ENCODE results near the gene SREBF1. TPM values are rescaled to one million over a fixed set of nuclear protein-coding genes. Genes with fewer than 3 reads are reported as not detected.

The SREBF1 gene
- total RNA-seq, 2 experiments from 2014 or later: 177 to 186 TPM

DNA sequence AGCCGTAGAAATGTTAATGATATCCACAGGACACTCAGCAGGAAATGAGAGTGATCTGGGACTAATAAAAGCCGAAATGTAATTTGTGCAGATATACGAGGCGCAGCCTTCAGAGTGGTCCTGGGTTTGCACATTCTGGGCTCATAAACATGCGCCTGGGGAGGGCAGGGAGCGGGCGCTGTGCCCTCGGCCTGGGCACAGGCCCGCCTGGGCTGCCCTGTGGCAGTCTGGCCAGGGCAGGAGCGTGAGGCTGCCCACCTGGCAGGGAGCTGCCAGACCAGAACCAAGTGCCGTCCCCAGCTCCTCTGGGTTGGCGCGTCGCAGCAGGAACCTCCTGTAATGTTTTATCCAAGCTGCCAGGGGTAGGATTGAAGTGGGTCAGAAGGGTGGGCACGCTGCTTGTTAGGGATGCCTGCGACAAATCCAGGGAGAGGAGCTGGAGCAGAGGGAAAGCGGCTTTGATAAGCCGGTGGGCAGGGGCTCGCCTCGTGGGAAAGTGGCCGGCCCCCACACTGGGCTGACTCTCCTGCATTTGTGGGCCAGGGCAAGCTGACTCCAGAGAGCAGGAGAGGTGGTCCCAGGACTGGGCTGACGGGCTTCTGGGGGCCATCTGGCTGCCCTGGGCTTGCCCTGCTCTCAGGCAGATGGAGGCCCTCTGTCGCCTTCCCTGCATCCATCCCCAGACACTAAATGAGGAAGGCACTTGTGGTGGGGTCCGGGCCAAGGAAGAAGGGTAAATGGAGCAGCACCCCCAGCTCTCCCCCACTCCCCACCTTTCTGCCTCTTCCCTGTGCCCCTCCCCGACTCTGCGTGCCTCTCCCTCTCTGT lies 45.9 kb downstream of the SREBF1 start:
- peaks cover 10% of the 10 kb centered on the region for H3K36me3 Mint-ChIP-seq (ENCODE audit: low read depth)
- CTCF ChIA-PET: no interaction called here

DNA sequence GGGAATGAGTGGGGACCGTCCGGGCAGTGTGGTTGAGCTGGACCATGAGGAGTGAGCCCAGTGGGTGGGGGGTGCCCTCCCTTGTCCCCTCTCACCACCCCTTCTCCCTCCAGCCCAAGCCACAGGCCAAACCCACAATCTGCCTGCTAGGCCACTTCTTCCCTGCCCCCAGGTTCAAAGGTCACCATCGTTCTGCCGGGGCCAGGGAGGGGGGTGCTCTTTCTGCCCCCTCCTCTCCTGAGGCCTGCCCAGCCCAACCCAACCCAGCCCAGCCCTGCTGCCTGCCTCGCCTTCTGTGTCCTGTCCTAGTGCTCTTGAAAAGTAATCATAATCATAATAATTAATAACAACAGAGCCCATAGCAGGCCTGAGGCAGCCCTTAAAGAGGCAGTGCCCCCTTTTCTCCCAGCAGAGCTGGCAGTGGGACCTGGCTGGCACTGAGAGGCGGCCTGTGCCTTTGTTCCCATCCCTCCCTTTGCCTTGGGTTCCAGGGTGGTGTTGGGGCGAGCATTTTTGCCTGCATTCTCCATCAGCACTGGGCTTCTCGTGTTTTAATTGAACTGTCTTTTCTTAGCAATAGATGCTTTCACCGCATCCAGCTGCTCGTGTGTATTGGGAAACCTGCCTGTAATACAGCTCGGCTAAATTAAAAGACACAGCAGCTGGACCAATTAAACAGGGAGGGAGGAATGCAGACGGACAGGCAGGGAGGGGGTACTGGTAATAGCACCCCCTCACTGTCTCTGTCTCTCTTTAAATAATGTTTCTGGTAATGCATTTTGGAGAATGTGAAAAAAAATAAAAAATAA lies 46.8 kb downstream of the SREBF1 start:
- Mint-ChIP-seq H3K36me3 (ENCODE audit: low read depth) (peaks cover 10% of the 10 kb centered on the region), H3K4me3 (no peak overlapping the region), H3K27me3 (peaks cover 5% of the 10 kb centered on the region), H3K27ac (no peak overlapping the region), H3K9me3 (no peaks in the 10 kb centered on the region), H3K4me1 (peaks cover 27% of the 10 kb centered on the region)
- POLR2A ChIA-PET: interaction anchor here (0.8 kb wide), 1 partner anchor 31 kb away, joined by 3 read pairs; no protein-coding TSS in a partner anchor
- no peak for DNase-seq
- CTCF ChIA-PET: no interaction called here

More for the DNA sequence above, 45.9 kb downstream of the SREBF1 start:
- no peak overlapping the region for H3K27ac Mint-ChIP-seq
- no peak overlapping the region for H3K4me3 Mint-ChIP-seq
- H3K4me1 Mint-ChIP-seq: peaks cover 27% of the 10 kb centered on the region
- POLR2A ChIA-PET: interaction anchor here (0.8 to 1.0 kb wide), 2 partner anchors 27 to 30 kb away, joined by 3 read pairs; no protein-coding TSS in a partner anchor
- H3K27me3 Mint-ChIP-seq: no peaks in the 10 kb centered on the region
- DNase-seq: no peak
- H3K9me3 Mint-ChIP-seq: no peaks in the 10 kb centered on the region

DNA sequence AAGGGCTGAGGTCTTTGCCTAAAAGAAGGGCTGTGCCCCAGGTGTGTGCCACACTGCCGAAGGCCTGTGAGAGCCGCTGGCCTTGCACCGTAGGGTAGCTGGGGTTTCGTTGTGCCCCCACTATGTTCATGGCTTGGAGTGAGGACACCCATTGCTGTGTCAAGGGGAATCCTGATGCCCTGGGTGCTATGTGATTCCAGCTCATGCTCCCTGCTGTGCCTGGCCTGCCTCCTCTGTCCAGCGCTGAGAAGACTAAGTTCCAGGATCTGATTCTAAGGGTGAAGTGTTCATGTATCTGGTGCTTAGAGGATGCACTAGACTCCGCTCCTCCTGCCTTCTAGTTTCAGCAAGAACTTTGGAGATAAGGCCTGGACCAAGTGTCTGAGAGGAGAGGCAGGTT lies 47.4 kb downstream of the SREBF1 start:
- Mint-ChIP-seq H3K27ac (no peak overlapping the region), H3K4me3 (no peak overlapping the region), H3K9me3 (no peaks in the 10 kb centered on the region), H3K27me3 (peaks cover 11% of the 10 kb centered on the region), H3K4me1 (peaks cover 29% of the 10 kb centered on the region), H3K36me3 (ENCODE audit: low read depth) (peaks cover 10% of the 10 kb centered on the region)
- ChIA-PET POLR2A (interaction anchor here (1.6 kb wide), 1 partner anchor 30 kb away, joined by 4 read pairs; no protein-coding TSS in a partner anchor), CTCF (no interaction called here)
- no peak for DNase-seq

DNA sequence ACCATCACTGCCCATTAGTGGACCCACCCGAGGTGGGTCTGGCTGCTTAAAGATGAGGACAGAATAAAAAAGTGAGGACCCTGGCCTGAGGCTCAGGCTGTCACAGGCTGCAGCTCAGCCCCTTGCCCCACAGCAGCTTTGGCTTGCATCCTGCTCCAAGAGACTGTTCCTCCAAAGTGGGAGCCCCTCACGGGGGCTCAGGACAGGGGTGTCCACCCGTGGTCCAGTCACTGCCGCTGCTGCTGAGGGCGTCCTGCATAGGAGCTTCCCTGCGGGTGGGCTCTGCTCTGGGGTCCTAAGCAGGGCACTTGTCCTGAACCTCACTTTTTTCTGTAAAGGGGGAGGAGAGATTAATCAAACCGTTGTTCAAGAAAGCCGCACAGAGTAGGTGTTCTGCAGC lies 47.8 kb downstream of the SREBF1 start:
- DNase-seq: no peak
- ChIA-PET POLR2A (interaction anchor here (1.6 kb wide), 1 partner anchor 30 kb away, joined by 4 read pairs; no protein-coding TSS in a partner anchor), CTCF (no interaction called here)
- H3K36me3 Mint-ChIP-seq (ENCODE audit: low read depth): peaks cover 9% of the 10 kb centered on the region
- peaks cover 28% of the 10 kb centered on the region for H3K4me1 Mint-ChIP-seq
- peaks cover 11% of the 10 kb centered on the region for H3K27me3 Mint-ChIP-seq
- H3K27ac Mint-ChIP-seq: no peak overlapping the region
- no peak overlapping the region for H3K4me3 Mint-ChIP-seq
- no peaks in the 10 kb centered on the region for H3K9me3 Mint-ChIP-seq

DNA sequence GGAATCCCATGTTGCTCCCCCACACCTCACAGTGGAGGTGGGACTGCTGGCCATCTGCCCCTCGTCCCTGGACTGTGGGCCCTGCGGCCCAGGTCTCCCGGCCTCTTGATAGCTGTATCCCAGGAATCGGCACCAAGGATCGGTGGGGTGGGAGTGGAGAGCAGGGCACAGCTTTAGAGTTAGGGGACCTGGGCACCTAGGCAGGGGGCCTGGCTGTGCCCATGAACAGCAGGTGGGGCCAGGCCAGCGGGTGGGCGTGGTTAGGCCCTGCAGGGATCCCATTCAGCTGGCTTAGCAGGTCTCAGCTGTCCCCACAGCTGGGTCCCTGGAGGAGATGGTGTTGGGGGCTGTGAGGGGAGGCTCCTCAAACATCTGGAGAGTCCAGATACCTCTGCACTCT lies 49.2 kb downstream of the SREBF1 start:
- no peak overlapping the region for H3K4me3 Mint-ChIP-seq
- peaks cover 18% of the 10 kb centered on the region for H3K4me1 Mint-ChIP-seq
- POLR2A ChIA-PET: no interaction called here
- CTCF ChIA-PET: interaction anchor here (0.6 kb wide), 1 partner anchor 72 kb away, joined by 3 read pairs; no protein-coding TSS in a partner anchor
- H3K27ac Mint-ChIP-seq: no peak overlapping the region
- DNase-seq: no peak
- no peaks in the 10 kb centered on the region for H3K9me3 Mint-ChIP-seq
- no peaks in the 10 kb centered on the region for H3K36me3 Mint-ChIP-seq (ENCODE audit: low read depth)
- H3K27me3 Mint-ChIP-seq: peaks cover 13% of the 10 kb centered on the region

DNA sequence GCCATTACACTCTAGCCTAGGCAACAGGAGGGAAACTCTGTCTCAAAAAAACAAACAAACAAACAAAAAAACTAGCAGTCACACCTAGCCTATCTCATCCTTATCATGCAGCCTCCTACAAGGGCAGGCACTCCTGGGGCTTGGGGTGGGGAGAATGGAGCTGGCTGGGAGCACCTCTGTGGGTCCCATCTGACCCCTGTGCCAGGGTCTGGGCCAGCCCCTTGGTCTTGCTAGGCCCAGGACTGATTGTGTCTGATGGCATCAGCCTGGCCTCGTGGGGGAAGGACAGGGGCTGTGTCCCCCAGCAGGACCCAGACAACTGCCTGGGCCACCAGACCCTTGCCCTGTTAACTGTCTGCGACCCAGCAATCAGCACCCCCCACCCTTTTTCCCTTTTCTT lies 49.8 kb downstream of the SREBF1 start:
- no peak for DNase-seq
- CTCF ChIA-PET: interaction anchor here (0.6 kb wide), 1 partner anchor 73 kb away, joined by 3 read pairs; no protein-coding TSS in a partner anchor
- H3K27me3 Mint-ChIP-seq: peaks cover 13% of the 10 kb centered on the region
- no peaks in the 10 kb centered on the region for H3K36me3 Mint-ChIP-seq (ENCODE audit: low read depth)
- no peak overlapping the region for H3K4me3 Mint-ChIP-seq
- peaks cover 12% of the 10 kb centered on the region for H3K4me1 Mint-ChIP-seq
- POLR2A ChIA-PET: interaction anchor here (2.0 kb wide), 1 partner anchor 50 kb away, joined by 6 read pairs; the partner anchor contains the start of gene SREBF1
- no peak overlapping the region for H3K27ac Mint-ChIP-seq
- no peaks in the 10 kb centered on the region for H3K9me3 Mint-ChIP-seq

DNA sequence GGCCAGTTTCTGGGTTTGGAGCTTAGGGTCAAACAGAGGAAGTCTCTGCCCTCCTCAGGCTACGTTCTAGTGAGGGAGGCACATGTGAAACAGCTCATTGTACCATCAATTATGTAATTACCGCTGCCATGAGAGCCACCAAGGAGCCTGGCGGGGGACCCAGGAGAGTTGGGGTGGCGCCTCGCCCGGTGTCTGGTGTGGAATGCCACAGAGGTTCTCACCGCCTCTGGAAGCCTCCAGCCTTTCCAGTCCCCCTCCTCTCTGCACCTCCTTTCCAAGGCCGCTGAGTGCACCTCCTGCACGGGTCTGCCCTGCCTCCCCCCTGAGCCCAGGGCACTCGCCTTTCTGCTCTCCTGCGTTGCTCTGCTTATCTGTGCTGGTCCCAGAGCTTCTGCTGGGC lies 51.4 kb downstream of the SREBF1 start:
- no peaks in the 10 kb centered on the region for H3K9me3 Mint-ChIP-seq
- no peak overlapping the region for H3K4me3 Mint-ChIP-seq
- no peak overlapping the region for H3K27ac Mint-ChIP-seq
- no peak for DNase-seq
- H3K4me1 Mint-ChIP-seq: peaks cover 9% of the 10 kb centered on the region
- peaks cover 20% of the 10 kb centered on the region for H3K27me3 Mint-ChIP-seq
- ChIA-PET POLR2A (interaction anchor here (2.0 to 2.1 kb wide), 2 partner anchors 34 to 51 kb away, joined by 5 to 6 read pairs; partner anchors contain the start of gene SREBF1), CTCF (interaction anchor here (0.6 to 2.0 kb wide), 3 partner anchors 10 to 248 kb away, joined by 3 to 7 read pairs (median 4); no protein-coding TSS in a partner anchor)
- no peaks in the 10 kb centered on the region for H3K36me3 Mint-ChIP-seq (ENCODE audit: low read depth)

DNA sequence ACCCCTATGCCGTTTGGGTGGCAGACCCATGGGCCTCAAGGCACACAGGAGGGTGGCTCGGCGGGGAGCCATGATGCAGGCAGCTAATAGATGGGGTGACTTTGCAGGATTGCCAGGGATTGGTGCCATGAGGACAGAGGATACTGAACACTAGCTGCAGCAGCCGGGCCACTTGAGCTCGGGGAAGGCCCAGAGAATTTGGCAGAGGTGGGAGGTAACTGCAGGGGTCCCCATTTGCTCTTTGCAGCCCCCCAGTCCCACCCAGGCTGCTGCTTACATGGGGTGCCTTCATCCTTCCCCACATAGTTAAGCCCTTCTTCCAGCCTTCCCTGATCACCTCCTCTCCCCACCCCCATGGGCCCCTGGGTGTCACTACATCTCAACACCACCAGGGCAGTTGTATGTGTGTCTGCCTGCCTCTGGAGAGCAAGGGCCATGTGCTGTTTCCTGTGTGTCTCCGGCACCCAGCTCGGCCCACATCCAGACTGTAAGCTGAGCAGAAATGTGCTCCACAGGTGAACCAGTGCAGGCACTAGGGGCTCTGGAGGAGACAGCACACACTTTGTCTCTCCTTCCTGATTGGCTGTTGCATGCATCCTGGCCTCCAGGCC lies 52.0 kb downstream of the SREBF1 start:
- Mint-ChIP-seq H3K9me3 (no peaks in the 10 kb centered on the region), H3K4me1 (peaks cover 9% of the 10 kb centered on the region), H3K27me3 (peaks cover 20% of the 10 kb centered on the region), H3K27ac (no peak overlapping the region), H3K4me3 (no peak overlapping the region), H3K36me3 (ENCODE audit: low read depth) (no peaks in the 10 kb centered on the region)
- CTCF ChIA-PET: interaction anchor here (0.6 to 2.0 kb wide), 3 partner anchors 10 to 248 kb away, joined by 3 to 7 read pairs (median 3); no protein-coding TSS in a partner anchor
- POLR2A ChIA-PET: interaction anchor here (2.0 to 2.3 kb wide), 3 partner anchors 8 to 52 kb away, joined by 5 to 6 read pairs (median 6); partner anchors contain the start of gene SREBF1
- peak; percentile 21 for DNase-seq

DNA sequence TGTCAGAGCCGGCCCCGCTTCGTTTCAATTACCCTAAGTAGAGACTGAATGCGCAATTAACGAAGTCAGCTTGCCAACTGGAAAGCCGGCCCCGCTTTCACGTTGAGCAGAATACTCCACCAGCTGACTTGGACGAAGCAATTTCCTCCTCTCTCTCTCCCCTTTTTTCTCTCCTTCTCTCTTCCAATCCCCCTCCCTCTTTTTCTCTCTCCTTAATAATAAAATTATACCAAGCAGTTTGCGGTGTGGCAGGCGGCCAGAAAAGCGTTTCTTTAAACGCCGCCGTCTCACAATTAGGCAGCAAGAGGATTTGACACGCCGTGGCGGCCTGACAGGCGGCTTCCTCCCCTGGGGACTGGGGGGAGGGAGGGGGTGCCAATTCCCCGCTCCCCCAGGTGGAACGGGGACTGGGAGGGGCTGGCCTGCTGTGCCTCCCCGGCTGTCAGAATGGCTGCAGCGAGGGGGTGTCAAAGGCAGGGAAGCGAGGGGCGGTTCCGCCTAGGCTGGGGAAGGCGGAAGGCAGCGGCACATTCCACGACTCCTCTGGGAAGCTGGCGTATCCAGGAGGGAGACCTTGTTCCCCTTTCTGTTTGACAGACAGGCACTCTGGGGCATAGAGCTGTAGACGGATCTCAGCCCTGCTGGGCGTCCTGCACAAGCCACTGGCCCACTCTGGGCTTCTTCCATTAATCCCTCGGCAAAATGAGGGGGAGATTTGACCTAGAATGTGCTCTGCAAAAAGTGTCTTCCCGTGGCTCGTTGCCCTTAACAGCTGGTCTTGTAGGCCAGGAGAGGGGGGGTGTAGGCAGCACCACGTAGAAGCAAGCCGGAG lies 52.7 kb downstream of the SREBF1 start:
- DNase-seq: no peak
- Mint-ChIP-seq H3K27me3 (peaks cover 20% of the 10 kb centered on the region), H3K36me3 (ENCODE audit: low read depth) (no peaks in the 10 kb centered on the region), H3K9me3 (no peaks in the 10 kb centered on the region), H3K4me1 (peaks cover 9% of the 10 kb centered on the region), H3K27ac (no peak overlapping the region), H3K4me3 (peak overlapping the region; percentile 61)
- ChIA-PET POLR2A (interaction anchor here (2.1 to 2.3 kb wide), 2 partner anchors 9 to 33 kb away, joined by 5 to 6 read pairs; no protein-coding TSS in a partner anchor), CTCF (interaction anchor here (0.6 to 2.0 kb wide), 2 partner anchors 9 to 71 kb away, joined by 3 to 7 read pairs; no protein-coding TSS in a partner anchor)

DNA sequence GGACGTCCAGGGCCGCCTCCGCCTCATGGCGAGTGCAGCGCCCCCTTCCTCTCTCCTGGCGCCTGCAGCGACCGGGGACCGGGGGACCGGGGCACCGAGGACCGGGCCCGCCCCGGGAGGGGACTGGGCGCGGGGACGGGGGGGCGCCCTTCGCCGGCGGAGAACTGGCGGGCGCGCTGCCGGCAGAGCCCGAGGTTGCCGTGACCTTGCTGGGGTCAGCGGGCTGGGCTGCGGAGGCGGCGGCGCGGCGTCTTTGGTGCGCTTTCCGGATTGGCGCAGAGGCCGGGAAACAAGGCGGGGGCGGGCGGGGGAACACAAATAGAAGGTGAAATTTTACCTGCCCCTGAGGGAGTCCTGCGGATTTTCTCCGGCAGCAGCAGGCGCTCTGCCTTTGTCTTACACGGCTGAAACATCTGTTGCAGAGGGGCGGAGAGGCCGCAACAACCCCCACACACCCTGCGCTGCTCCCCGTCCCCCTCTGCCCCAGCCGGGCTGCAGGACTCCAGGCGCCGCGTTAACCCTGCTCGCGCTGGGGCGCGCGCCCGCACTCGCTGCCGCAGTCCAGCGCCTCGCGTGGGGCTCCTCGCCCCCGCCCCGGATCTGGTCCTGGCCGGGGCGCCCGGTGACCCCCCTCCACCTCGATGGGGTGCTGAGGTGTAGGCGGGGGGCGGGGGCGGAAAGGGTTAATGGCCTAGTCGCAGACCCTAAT lies 53.5 kb downstream of the SREBF1 start:
- Mint-ChIP-seq H3K27me3 (peaks cover 20% of the 10 kb centered on the region), H3K4me3 (peak overlapping the region; percentile 67), H3K4me1 (peaks cover 9% of the 10 kb centered on the region), H3K9me3 (no peaks in the 10 kb centered on the region), H3K27ac (no peak overlapping the region), H3K36me3 (ENCODE audit: low read depth) (no peaks in the 10 kb centered on the region)
- DNase-seq: peak; percentile 71
- ChIA-PET CTCF (interaction anchor here (0.8 kb wide), 1 partner anchor 10 kb away, joined by 4 read pairs; no protein-coding TSS in a partner anchor), POLR2A (interaction anchor here (2.1 to 2.3 kb wide), 2 partner anchors 9 to 32 kb away, joined by 5 to 6 read pairs; no protein-coding TSS in a partner anchor)

DNA sequence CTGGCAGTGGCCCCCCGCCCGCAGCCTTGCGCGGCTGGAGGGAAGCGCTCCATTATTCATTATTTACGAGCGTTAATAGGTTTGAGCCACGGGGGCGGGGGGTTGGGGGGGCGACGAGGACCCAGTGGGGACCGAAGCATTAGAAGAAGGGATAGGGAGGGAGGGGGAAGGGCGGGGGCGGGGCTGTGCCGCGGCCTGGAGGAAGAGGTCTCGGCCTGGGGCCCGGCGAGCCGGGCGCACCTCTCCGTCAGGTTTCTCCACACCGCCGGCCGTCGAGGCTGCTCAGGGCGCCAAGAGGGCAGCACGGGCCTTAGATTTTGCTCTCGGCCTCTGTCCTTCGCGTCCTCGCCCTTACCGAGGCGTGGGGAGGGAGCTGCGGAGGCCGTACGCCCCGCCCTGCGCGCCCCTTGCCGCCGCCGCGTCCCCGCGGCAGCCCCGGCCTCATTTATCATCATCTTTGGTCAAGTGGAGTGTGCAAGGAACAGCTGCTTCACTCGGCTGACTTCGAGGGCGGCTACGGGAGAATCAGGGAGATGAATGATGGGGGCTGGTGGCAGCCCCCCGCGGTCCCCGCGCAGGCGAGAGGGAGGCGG lies 54.2 kb downstream of the SREBF1 start:
- peak overlapping the region; percentile 67 for H3K4me3 Mint-ChIP-seq
- peaks cover 20% of the 10 kb centered on the region for H3K27me3 Mint-ChIP-seq
- H3K9me3 Mint-ChIP-seq: no peaks in the 10 kb centered on the region
- peaks cover 9% of the 10 kb centered on the region for H3K4me1 Mint-ChIP-seq
- H3K27ac Mint-ChIP-seq: no peak overlapping the region
- POLR2A ChIA-PET: interaction anchor here (2.3 kb wide), 1 partner anchor 10 kb away, joined by 6 read pairs; no protein-coding TSS in a partner anchor
- CTCF ChIA-PET: interaction anchor here (0.8 kb wide), 1 partner anchor 11 kb away, joined by 4 read pairs; no protein-coding TSS in a partner anchor
- DNase-seq: no peak
- H3K36me3 Mint-ChIP-seq (ENCODE audit: low read depth): no peaks in the 10 kb centered on the region
